GM12891 (cell line): Measurements from ENCODE around the gene LRRC10.
"Not testable (repeated sequence)": the region's sequence is repeated elsewhere in the genome, so short reads cannot be mapped to it uniquely, and the experiment has no call there.

Experiments
- DNase-seq: peaks from one replicate; pipeline ENCODE4 v3.0.0; 2011; ENCODE audit warnings: low spot score; ENCODE audit not compliant: insufficient read length
- FAIRE-seq: peaks from 2 replicates; lab custom pipeline; 2011; peaks lifted over from hg19 to GRCh38; lab: Jason Lieb, UNC
- PAX5 ChIP-seq: IDR thresholded peaks from 2 replicates; pipeline ENCODE4 v1.6.1; 2011; ENCODE audit warnings: low read length, moderate library complexity, mild to moderate bottlenecking; ENCODE audit not compliant: insufficient read depth, severe bottlenecking
- POLR2A ChIP-seq: IDR thresholded peaks from 2 replicates; pipeline ENCODE4 v1.6.1; 2011; ENCODE audit warnings: low read depth, low read length, control low read depth
- POLR2AphosphoS5 ChIP-seq: IDR thresholded peaks from 2 replicates; pipeline ENCODE4 v1.6.1; 2011; ENCODE audit warnings: low read depth, low read length, control low read depth
- POU2F2 ChIP-seq: IDR thresholded peaks from 2 replicates; pipeline ENCODE4 v1.6.1; 2011; ENCODE audit warnings: low read depth, mild to moderate bottlenecking, control low read depth, low read length, moderate library complexity
- SPI1 ChIP-seq: IDR thresholded peaks from 2 replicates; pipeline ENCODE4 v1.6.1; 2011; ENCODE audit warnings: low read depth, low read length, control low read depth
- TAF1 ChIP-seq: IDR thresholded peaks from 2 replicates; pipeline ENCODE4 v1.6.1; 2011; ENCODE audit warnings: low read depth, low read length, control low read depth

LRRC10 gene

GRCh38 chr12:69620077-69620476, 9.4 kb upstream of the LRRC10 start:
- no peak for FAIRE-seq
- no peak for DNase-seq
- TF ChIP-seq POU2F2: no peak
- no peak for TF ChIP-seq POLR2A
- no peak for TF ChIP-seq TAF1
- TF ChIP-seq PAX5: no peak
- TF ChIP-seq SPI1: no peak
- TF ChIP-seq POLR2AphosphoS5: no peak

GRCh38 chr12:69619050-69619449, 8.3 kb upstream of the LRRC10 start:
- TF ChIP-seq POLR2AphosphoS5 (no peak), SPI1 (no peak), POU2F2 (no peak), POLR2A (no peak), TAF1 (no peak)
- FAIRE-seq: no peak
- no peak for DNase-seq

- TF ChIP-seq POLR2A (no peak), SPI1 (peak; percentile 74)
- DNase-seq (no peak), FAIRE-seq (no peak)
These were observed 5.3 kb upstream of the LRRC10 start for GRCh38 chr12:69616025-69616424.

GRCh38 chr12:69613351-69613750, 2.6 kb upstream of the LRRC10 start:
- DNase-seq: no peak
- no peak for FAIRE-seq
- TF ChIP-seq POLR2A (no peak), POU2F2 (no peak), TAF1 (no peak), POLR2AphosphoS5 (no peak), SPI1 (no peak), PAX5 (no peak)

- FAIRE-seq: no peak
- DNase-seq: no peak
- TF ChIP-seq POLR2A (no peak), POLR2AphosphoS5 (no peak), SPI1 (no peak), PAX5 (no peak), POU2F2 (no peak), TAF1 (no peak)
These were observed 581 bp downstream of the LRRC10 start for GRCh38 chr12:69610126-69610525.

GRCh38 chr12:69608114-69608513, 2.6 kb downstream of the LRRC10 start:
- DNase-seq (no peak), FAIRE-seq (no peak)
- TF ChIP-seq SPI1: no peak
- TF ChIP-seq POLR2AphosphoS5: no peak
- TF ChIP-seq PAX5: no peak
- TF ChIP-seq POLR2A: no peak
- TF ChIP-seq POU2F2: no peak

- FAIRE-seq, DNase-seq: not testable (repeated sequence)
These were observed 6.4 kb downstream of the LRRC10 start for GRCh38 chr12:69604275-69604674.

- FAIRE-seq, DNase-seq: not testable (repeated sequence)
These were observed 7.2 kb downstream of the LRRC10 start for GRCh38 chr12:69603556-69603955.

GRCh38 chr12:69602954-69603353, 7.8 kb downstream of the LRRC10 start:
- no peak for DNase-seq
- FAIRE-seq: no peak
- TF ChIP-seq SPI1: no peak
- TF ChIP-seq POLR2AphosphoS5: no peak; the same call in 1 of the 2 replicates
- TF ChIP-seq POU2F2: no peak
- no peak for TF ChIP-seq TAF1

GRCh38 chr12:69601962-69602685, 8.6 kb downstream of the LRRC10 start:
- no peak for DNase-seq
- TF ChIP-seq POU2F2: no peak
- TF ChIP-seq POLR2A: peak; percentile 45; the same call in 1 of the 2 replicates
- peak; percentile 67; the same call in 1 of the 2 replicates for TF ChIP-seq POLR2AphosphoS5
- no peak for TF ChIP-seq PAX5
- no peak for TF ChIP-seq TAF1
- TF ChIP-seq SPI1: no peak
- no peak for FAIRE-seq

- TF ChIP-seq SPI1 (no peak), PAX5 (no peak), TAF1 (no peak), POU2F2 (no peak), POLR2A (no peak), POLR2AphosphoS5 (no peak)
- DNase-seq (no peak), FAIRE-seq (no peak)
These were observed 9.9 kb downstream of the LRRC10 start for GRCh38 chr12:69600804-69601203.
